SKM-1 (cell line): Measurements from ENCODE around the gene TMC3.

Experiments used
- DNase-seq: peaks from one replicate; lab custom pipeline; 2025; ENCODE audit not compliant: unreplicated experiment; lab: John Stamatoyannopoulos, UW

TMC3 gene

GRCh38 chr15:81385721-81386076, 11.7 kb upstream of the TMC3 start:
- no peak for DNase-seq

GRCh38 chr15:81384891-81385720, 11.1 kb upstream of the TMC3 start:
- DNase-seq, result no peak

- no peak for DNase-seq
These were observed 7.7 kb upstream of the TMC3 start for GRCh38 chr15:81381720-81382119.

- DNase-seq, result no peak
These were observed 6.7 kb upstream of the TMC3 start for GRCh38 chr15:81380668-81381067.

- DNase-seq, result no peak
These were observed 6.2 kb upstream of the TMC3 start for GRCh38 chr15:81380203-81380602.

GRCh38 chr15:81379269-81379668, 5.3 kb upstream of the TMC3 start:
- DNase-seq, result no peak

GRCh38 chr15:81378443-81378842, 4.4 kb upstream of the TMC3 start:
- no peak for DNase-seq

GRCh38 chr15:81377871-81378270, 3.9 kb upstream of the TMC3 start:
- DNase-seq, result no peak

GRCh38 chr15:81376231-81376630, 2.2 kb upstream of the TMC3 start:
- no peak for DNase-seq

- no peak for DNase-seq
These were observed 1.4 kb upstream of the TMC3 start for GRCh38 chr15:81375461-81375860.

GRCh38 chr15:81373176-81373575, 837 bp downstream of the TMC3 start:
- no peak for DNase-seq

- DNase-seq, result no peak
These were observed 1.4 kb downstream of the TMC3 start for GRCh38 chr15:81372575-81372974.

GRCh38 chr15:81363718-81364500, 10.1 kb downstream of the TMC3 start:
- DNase-seq, result no peak

GRCh38 chr15:81363276-81363675, 10.7 kb downstream of the TMC3 start:
- DNase-seq, result no peak

GRCh38 chr15:81362790-81363189, 11.2 kb downstream of the TMC3 start:
- DNase-seq, result no peak

GRCh38 chr15:81361891-81362290, 12.1 kb downstream of the TMC3 start:
- no peak for DNase-seq

GRCh38 chr15:81360491-81360890, 13.5 kb downstream of the TMC3 start:
- DNase-seq, result no peak

GRCh38 chr15:81358248-81358647, 15.8 kb downstream of the TMC3 start:
- no peak for DNase-seq

GRCh38 chr15:81357180-81357686, 16.8 kb downstream of the TMC3 start:
- no peak for DNase-seq

GRCh38 chr15:81356252-81356651, 17.8 kb downstream of the TMC3 start:
- DNase-seq, result no peak

- no peak for DNase-seq
These were observed 22.4 kb downstream of the TMC3 start for GRCh38 chr15:81351651-81352050.

- no peak for DNase-seq
These were observed 24.7 kb downstream of the TMC3 start for GRCh38 chr15:81349271-81349670.
